NCI-H446 (cell line): ENCODE results near the gene ASB13.

Experiments used
- DNase-seq, 2 experiments: peaks; one replicate each; lab custom pipeline; 2025; lab: John Stamatoyannopoulos, UW

Gene ASB13

GRCh38 chr10:5647507-5648240 is 18.7 kb downstream of the ASB13 start:
- no peak for DNase-seq

GRCh38 chr10:5645944-5646617 is 20.3 kb downstream of the ASB13 start:
- DNase-seq, result no peak

GRCh38 chr10:5645375-5645774 is 21.0 kb downstream of the ASB13 start:
- DNase-seq, result no peak

GRCh38 chr10:5644930-5645329 is 21.5 kb downstream of the ASB13 start:
- DNase-seq, result no peak

GRCh38 chr10:5643346-5644067 is 22.9 kb downstream of the ASB13 start:
- no peak for DNase-seq

GRCh38 chr10:5641501-5641900 is 24.9 kb downstream of the ASB13 start:
- no peak for DNase-seq

- no peak for DNase-seq
Measured at GRCh38 chr10:5640501-5640900, 25.9 kb downstream of the ASB13 start.

- DNase-seq, result no peak
Measured at GRCh38 chr10:5640036-5640435, 26.4 kb downstream of the ASB13 start.

- no peak for DNase-seq
Measured at GRCh38 chr10:5639066-5639465, 27.3 kb downstream of the ASB13 start.

GRCh38 chr10:5638494-5638893 is 27.9 kb downstream of the ASB13 start:
- DNase-seq, result no peak

- DNase-seq, result no peak
Measured at GRCh38 chr10:5634918-5635317, 31.5 kb downstream of the ASB13 start.

GRCh38 chr10:5633166-5633749 is 33.1 kb downstream of the ASB13 start:
- no peak for DNase-seq

- no peak for DNase-seq
Measured at GRCh38 chr10:5632446-5632845, 33.9 kb downstream of the ASB13 start.

GRCh38 chr10:5631936-5632335 is 34.5 kb downstream of the ASB13 start:
- DNase-seq, result no peak

- DNase-seq, result no peak
Measured at GRCh38 chr10:5630112-5630436, 36.3 kb downstream of the ASB13 start.

GRCh38 chr10:5629303-5630111 is 36.9 kb downstream of the ASB13 start:
- DNase-seq, result peak; percentile 33 to 76

GRCh38 chr10:5628451-5629302 is 37.7 kb downstream of the ASB13 start:
- no peak for DNase-seq

GRCh38 chr10:5627486-5628044 is 38.8 kb downstream of the ASB13 start:
- DNase-seq, result no peak

GRCh38 chr10:5625992-5626777 is 40.2 kb downstream of the ASB13 start:
- no peak for DNase-seq

- no peak for DNase-seq
Measured at GRCh38 chr10:5624701-5625100, 41.7 kb downstream of the ASB13 start.
